ENCODE results near the gene CEP104.

The CEP104 gene

DNA sequence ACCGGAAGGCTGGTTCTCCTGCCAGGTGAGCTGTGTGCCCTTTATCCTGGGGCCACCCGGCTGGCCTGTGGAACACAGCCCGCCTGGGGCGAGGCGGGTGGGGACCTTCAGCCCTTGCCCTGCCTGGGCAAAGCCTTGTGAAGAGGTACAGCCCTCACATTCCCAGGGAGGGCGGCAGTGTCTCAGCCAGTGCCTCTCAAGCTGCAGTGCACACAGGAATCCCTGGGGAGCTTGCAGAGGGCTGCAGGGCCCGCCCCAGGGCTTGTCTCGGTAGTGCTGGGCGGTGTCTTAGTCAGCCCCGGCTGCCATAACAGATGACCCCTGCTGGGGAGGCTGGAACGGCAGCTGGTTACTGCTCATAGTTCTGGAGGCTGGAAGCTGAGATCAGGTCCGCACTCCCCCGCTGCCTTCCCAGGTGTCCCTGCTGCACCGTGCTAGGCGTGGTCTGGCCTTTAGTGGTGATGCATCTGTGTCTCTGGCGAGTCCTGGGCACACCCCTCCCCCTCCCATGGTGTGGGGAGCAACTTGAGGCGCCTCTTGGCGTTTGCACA lies 12.8 kb upstream of the CEP104 start:
- in situ Hi-C loops (cut with HindIII; ENCODE audit: low sequenced_read_pairs) = no loop called here

GRCh38 chr1:3868464-3869006 lies 11.5 kb upstream of the CEP104 start:
- in situ Hi-C loops (cut with HindIII; ENCODE audit: low sequenced_read_pairs) = no loop called here

GRCh38 chr1:3865606-3866160 lies 8.7 kb upstream of the CEP104 start:
- in situ Hi-C loops (cut with HindIII; ENCODE audit: low sequenced_read_pairs) = no loop called here

DNA sequence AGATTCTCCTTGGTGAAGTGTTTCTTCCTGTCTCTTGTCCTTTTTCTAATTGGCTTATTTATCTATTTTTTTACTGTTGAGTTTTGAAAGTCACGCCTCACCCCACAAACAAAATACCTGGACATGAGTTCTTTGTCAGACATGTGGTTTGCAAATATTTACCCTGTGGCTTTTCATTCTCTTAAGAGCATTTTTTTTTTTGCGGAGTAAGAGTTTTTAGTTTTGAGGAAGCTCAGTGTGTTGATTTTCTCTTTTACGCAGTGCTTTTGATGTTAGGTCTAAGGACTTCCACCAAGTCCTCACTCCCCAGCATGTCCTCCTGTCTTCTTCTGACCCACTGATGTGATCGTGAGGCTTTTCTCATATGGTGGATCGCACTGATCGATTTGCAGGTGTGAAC lies 7.9 kb upstream of the CEP104 start:
- in situ Hi-C loops (cut with HindIII; ENCODE audit: low sequenced_read_pairs) = no loop called here

DNA sequence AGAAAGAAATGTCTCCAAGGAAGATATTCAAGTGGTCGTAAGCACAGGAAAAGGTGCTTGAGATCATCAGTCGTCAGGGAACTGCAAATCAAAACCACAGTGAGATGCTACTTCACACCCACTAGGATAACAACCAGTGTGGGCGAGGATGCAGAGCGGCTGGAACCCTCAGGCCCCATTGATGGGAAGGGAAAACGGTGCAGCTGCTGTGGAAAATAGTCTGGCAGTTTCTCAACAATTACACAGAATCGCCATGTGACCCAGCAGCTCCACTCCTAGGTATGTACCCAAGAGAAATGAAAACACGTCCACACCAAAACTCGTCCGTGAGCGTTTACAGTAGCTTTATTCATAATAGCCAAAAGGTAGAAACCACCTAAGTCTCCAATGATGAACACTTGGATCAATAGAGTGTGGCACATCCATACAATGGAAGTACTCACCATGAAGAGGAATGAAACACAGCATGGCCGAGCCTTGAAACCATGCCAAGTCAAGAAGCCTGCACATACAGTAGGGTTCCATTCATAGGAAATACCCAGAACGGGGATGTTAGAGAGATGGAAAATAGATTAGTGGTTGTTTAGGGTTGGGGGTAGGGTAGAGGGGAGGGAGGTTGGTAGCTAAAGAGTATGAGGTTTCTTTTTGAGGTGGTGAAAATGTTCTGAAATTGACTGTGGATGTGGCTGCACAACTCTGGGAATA lies 6.4 kb upstream of the CEP104 start:
- in situ Hi-C loops (cut with HindIII; ENCODE audit: low sequenced_read_pairs) = no loop called here

- in situ Hi-C loops (cut with HindIII; ENCODE audit: low sequenced_read_pairs) = no loop called here
Measured at GRCh38 chr1:3858231-3858981, 1.4 kb upstream of the CEP104 start.

DNA sequence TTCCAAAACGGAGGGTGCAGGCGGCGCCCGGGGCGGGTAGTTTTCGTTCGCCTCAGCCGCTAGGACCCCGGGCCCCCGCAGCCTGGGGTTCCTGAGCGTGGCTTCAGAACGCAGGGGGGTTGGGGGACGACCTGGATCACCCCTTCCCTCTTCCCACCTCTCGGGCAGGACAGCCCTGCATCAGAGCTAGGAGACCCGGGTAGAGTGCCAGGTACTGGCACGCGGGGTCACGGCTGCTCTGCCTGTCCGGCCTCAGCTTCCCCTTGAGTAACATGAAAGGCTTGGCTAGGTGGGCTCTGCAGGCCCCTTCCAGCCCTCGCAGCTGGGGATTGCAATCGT lies 749 bp upstream of the CEP104 start:
- in situ Hi-C loops (cut with HindIII; ENCODE audit: low sequenced_read_pairs) = no loop called here

DNA sequence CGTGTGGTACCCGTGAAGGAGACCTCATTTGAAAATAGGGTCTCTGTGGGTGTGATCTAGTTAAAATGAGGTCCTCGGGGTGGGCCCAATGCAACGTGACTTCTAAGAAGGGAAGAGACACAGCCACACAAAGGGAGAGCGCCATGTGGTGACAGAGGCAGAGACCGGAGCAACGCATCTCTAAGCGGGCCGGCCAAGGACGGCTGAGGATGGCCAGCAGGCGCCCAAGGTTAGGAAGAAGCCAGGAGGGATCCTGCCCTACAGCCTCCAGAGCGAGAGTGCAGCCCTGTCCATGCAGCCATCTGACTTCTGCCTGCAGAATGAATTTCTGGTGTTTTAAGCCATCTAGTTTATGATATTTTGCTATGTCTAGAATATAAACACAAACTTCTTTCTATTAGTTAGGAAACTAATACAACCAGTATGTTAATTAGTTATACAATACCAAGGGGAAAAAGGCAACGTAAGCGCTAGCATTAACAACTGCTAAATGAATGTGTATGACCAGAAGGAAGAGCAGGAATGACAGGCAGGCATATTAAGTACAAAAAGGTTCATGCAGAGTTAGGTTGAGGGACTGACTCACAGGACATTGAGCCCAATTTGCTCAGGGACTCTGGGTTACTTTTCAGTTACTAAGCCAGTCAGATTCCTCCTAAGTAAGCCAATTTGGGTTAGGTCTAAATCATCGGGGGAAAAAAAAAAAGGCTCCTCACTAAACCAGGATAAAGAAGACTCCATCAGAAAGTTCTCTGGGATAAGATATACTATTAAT lies 4.1 kb downstream of the CEP104 start:
- in situ Hi-C loops (cut with HindIII; ENCODE audit: low sequenced_read_pairs) = no loop called here

- in situ Hi-C loops (cut with HindIII; ENCODE audit: low sequenced_read_pairs) = no loop called here
Measured at GRCh38 chr1:3852091-3852490, 4.9 kb downstream of the CEP104 start.

DNA sequence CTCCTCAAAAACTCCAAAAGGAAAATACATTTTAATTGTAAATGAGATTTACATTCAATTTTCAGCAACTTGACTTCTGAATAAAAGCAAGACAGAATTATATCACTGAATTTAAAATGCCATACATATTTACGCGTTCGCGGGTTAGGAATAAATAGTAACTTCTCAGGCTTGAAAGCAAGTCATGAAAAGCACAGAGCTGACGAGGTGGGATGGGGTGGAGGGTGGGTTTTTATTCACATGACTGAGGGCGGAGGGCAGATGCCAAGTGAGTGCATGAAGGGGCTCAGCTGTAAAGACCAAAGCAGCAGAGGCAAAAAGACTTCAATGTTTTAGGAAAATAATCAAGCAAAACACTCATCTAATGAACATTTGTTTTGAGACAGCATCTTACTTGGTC lies 5.7 kb downstream of the CEP104 start:
- in situ Hi-C loops (cut with HindIII; ENCODE audit: low sequenced_read_pairs) = no loop called here

DNA sequence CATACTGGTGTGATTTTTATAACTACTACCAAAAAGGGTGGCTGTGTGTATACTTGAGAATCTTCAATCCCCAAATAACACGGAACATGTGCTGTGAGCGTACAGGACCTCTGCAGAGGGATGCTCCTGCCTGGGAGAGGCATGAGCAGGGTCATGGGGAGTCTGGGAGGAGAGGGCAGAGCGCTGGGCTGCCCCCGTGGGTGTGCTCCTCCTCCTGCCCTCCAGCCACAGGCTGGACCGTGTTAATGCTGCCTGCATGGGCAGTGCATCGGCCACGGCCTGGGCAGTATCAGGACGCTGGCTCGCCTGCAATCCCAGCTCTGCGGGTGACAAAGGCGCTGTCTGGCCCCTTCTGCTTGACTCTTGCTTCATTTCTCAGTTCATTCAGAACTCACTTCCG lies 6.2 kb downstream of the CEP104 start:
- in situ Hi-C loops (cut with HindIII; ENCODE audit: low sequenced_read_pairs) = no loop called here

DNA sequence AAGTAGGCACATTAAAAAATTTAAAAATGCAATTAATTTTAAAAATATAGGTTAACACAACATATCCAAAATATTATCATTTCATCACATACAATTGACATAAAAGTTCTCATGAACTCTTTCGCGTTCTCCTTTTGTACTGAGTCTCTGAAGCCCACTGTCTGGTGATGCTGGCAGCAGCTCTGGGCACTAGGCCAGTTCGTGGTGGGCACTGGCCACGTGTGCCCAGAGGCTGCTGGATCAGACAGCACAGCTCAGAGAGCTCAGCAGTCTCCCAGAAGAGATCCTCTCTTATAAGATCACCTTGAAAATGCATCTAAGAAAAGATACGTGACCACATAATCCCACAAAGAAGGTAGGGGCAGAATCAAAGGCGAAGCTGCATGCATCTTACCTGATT lies 9.9 kb downstream of the CEP104 start:
- in situ Hi-C loops (cut with HindIII; ENCODE audit: low sequenced_read_pairs) = no loop called here

GRCh38 chr1:3846541-3846940 lies 10.5 kb downstream of the CEP104 start:
- in situ Hi-C loops (cut with HindIII; ENCODE audit: low sequenced_read_pairs) = no loop called here

DNA sequence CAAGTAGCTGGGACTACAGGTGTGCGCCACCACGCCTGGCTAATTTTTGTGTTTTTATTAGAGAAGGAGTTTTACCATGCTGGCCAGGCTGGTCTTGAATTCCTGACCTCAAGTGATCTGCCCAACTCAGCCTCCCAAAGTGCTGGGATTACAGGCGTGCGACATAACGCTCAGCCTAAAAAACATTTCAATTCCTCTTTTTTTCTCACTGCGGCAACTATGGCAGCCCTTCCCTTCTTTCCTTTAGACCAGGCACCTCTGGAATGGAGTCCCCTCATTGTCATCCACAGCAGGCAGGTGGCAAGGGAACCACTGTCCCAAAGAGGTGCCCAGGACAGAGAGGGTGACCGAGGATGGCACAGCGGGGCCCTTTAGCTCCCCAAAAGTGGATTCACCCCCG lies 14.1 kb downstream of the CEP104 start:
- in situ Hi-C loops (cut with HindIII; ENCODE audit: low sequenced_read_pairs) = no loop called here

- in situ Hi-C loops (cut with HindIII; ENCODE audit: low sequenced_read_pairs) = no loop called here
Measured at GRCh38 chr1:3841491-3841890, 15.5 kb downstream of the CEP104 start.

DNA sequence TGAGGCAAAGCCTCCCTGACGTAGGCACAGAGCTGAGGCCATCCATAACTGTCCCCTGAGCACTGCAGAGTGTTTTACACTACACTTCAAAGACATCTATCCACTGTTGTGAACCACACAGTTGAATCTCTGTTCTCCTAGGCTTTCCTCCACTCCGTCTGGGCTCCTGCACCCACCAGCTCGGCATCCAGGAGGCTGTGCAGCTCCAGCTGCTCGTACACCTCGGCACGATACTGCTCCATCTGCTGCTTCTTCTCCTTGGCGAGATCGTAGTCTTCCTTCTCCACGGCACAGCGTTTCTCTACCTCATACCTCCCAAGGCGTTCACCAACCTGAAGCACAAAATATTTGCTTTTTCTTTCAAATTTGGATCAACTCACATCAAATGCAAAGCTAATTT lies 18.2 kb downstream of the CEP104 start:
- in situ Hi-C loops (cut with HindIII; ENCODE audit: low sequenced_read_pairs) = no loop called here

- in situ Hi-C loops (cut with HindIII; ENCODE audit: low sequenced_read_pairs) = no loop called here
Measured at GRCh38 chr1:3837685-3838084, 19.3 kb downstream of the CEP104 start.

GRCh38 chr1:3837200-3837599 lies 19.8 kb downstream of the CEP104 start:
- in situ Hi-C loops (cut with HindIII; ENCODE audit: low sequenced_read_pairs) = no loop called here

DNA sequence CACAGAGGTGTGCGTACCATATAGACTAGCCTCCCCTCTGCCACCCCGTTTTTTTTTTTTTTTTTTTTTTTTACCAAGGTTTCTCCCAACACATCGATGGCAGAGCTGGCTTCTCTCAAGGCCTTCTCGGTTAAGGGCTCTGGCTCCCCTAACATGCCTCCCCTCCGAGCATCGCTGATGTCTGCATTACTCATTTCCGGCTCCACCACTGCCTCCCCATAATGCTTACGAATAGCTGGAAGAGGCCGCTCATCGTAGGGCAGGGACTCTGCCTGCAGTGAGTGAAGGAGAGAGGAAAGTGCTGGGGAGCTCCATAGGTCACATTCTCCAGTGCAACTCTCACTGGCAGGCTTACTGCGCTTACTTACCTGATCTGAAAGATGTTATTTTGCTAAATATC lies 20.6 kb downstream of the CEP104 start:
- in situ Hi-C loops (cut with HindIII; ENCODE audit: low sequenced_read_pairs) = no loop called here

GRCh38 chr1:3834701-3835100 lies 22.3 kb downstream of the CEP104 start:
- in situ Hi-C loops (cut with HindIII; ENCODE audit: low sequenced_read_pairs) = no loop called here

GRCh38 chr1:3831689-3832088 lies 25.3 kb downstream of the CEP104 start:
- in situ Hi-C loops (cut with HindIII; ENCODE audit: low sequenced_read_pairs) = no loop called here
